NCI-H128 (cell line): Measurements from ENCODE around the gene EIF3L.
"Not testable (repeated sequence)": the region's sequence is repeated elsewhere in the genome, so short reads cannot be mapped to it uniquely, and the experiment has no call there.

ENCODE experiments used
- DNase-seq: peaks from one replicate; lab custom pipeline; 2025; ENCODE audit not compliant: unreplicated experiment; lab: John Stamatoyannopoulos, UW

Gene EIF3L

GRCh38 chr22:37849089-37849751 lies at the start of gene EIF3L:
EIF3L (plus strand) TSS chr22:37849419; CDS start chr22:37849450, 31 bp downstream.
- DNase-seq: peak; percentile 19

- not testable (repeated sequence) for DNase-seq
Observed at GRCh38 chr22:37799979-37800378, 49.2 kb upstream of the EIF3L start.

GRCh38 chr22:37801946-37802309 lies 47.3 kb upstream of the EIF3L start:
- DNase-seq: no peak

GRCh38 chr22:37802310-37803194 lies 46.7 kb upstream of the EIF3L start:
- peak; percentile 5 for DNase-seq

- no peak for DNase-seq
Observed at GRCh38 chr22:37803195-37803638, 46.0 kb upstream of the EIF3L start.

- DNase-seq: no peak
Observed at GRCh38 chr22:37803639-37804351, 45.4 kb upstream of the EIF3L start.

- no peak for DNase-seq
Observed at GRCh38 chr22:37804352-37804880, 44.8 kb upstream of the EIF3L start.

GRCh38 chr22:37804881-37805809 lies 44.1 kb upstream of the EIF3L start:
- peak; percentile 58 for DNase-seq

GRCh38 chr22:37805810-37806277 lies 43.4 kb upstream of the EIF3L start:
- DNase-seq: no peak

GRCh38 chr22:37806409-37807333 lies 42.5 kb upstream of the EIF3L start:
- DNase-seq: no peak

- DNase-seq: peak; percentile 68
Observed at GRCh38 chr22:37807410-37808293, 41.6 kb upstream of the EIF3L start, which contains the start of gene GCAT. GCAT (plus strand) TSS chr22:37807934; CDS start chr22:37807968, 34 bp downstream.

GRCh38 chr22:37808294-37808657 lies 40.9 kb upstream of the EIF3L start:
- DNase-seq: no peak

- no peak for DNase-seq
Observed at GRCh38 chr22:37809672-37810333, 39.4 kb upstream of the EIF3L start.

- no peak for DNase-seq
Observed at GRCh38 chr22:37811867-37812266, 37.4 kb upstream of the EIF3L start.

- no peak for DNase-seq
Observed at GRCh38 chr22:37812869-37813678, 36.1 kb upstream of the EIF3L start.

- no peak for DNase-seq
Observed at GRCh38 chr22:37815593-37815992, 33.6 kb upstream of the EIF3L start.
